Neural cell (in vitro differentiated cells): Measurements from ENCODE around the gene NKAIN4.

Experiments
- CTCF ChIP-seq: fragments of 450-650 bp; IDR thresholded peaks from 2 replicates; pipeline ENCODE4 v1.5.1; 2014; ENCODE audit warnings: antibody characterized with exemption, mild to moderate bottlenecking, moderate library complexity; ENCODE audit not compliant: poor library complexity, severe bottlenecking
- POLR2AphosphoS5 ChIP-seq: IDR thresholded peaks from 2 replicates; pipeline ENCODE4 v1.6.1; 2012
- REST ChIP-seq: IDR thresholded peaks from 2 replicates; pipeline ENCODE4 v1.6.1; 2012; ENCODE audit warnings: borderline replicate concordance
- SMC3 ChIP-seq: fragments of 450-650 bp; conservative IDR thresholded peaks from 2 replicates; pipeline ENCODE4 v1.6.1; 2014; ENCODE audit warnings: antibody characterized with exemption, mild to moderate bottlenecking, moderate library complexity; ENCODE audit not compliant: poor library complexity
- TAF1 ChIP-seq: IDR thresholded peaks from 2 replicates; pipeline ENCODE4 v1.6.1; 2012; ENCODE audit warnings: low read depth

- TF ChIP-seq REST (no peak), POLR2AphosphoS5 (no peak), SMC3 (no peak), CTCF (no peak), TAF1 (no peak)
Measured at GRCh38 chr20:63294536-63294900, 40.3 kb upstream of the NKAIN4 start.
